ENCODE measurements around the gene MAMLD1. TPM values are rescaled to one million over a fixed set of nuclear protein-coding genes. Genes with fewer than 3 reads are reported as not detected.

MAMLD1 gene
- total and polyA plus RNA-seq, 2 of the 8 experiments (the other 6 are each of a cell fraction or from before 2014, with no cell fraction given), result 0.09 to 0.26 TPM

DNA sequence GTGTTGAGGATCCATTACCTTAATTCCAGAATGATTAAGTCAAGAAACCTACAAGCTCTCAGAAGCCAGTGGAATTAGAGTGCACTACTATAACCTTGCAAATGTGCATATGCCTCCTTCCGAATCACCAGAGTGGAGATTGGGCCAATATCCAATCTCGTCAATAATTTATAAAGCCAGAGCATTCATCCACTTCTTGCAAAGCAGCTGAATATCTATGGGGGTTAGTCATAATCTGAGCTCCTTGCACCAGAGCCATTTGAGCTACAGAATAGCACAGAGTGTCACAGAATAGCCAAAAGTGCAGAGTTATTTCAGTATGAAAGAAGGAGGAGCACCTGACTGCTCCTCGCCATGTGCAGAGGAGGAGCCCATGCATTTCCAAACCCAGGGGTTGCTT, 136.1 kb downstream of the MAMLD1 start:
- Histone ChIP-seq H3K79me2 (ENCODE audit: control insufficient read depth in 1 of 2, insufficient read depth in 2 of 2, low read length in 2 of 2) (no peaks in the 10 kb centered on the region), H2BK15ac (ENCODE audit: low read length) (no peak overlapping the region), H3K9me3 (ENCODE audit: insufficient read depth in 2 of 2, low read depth in 1 of 2, low read length in 1 of 2) (no peaks in the 10 kb centered on the region), H3K4me3 (ENCODE audit: extremely low read depth in 1 of 4, insufficient read depth in 2 of 4, low read depth in 3 of 4, low read length in 4 of 4) (no peak overlapping the region), H2BK12ac (ENCODE audit: low read depth, low read length) (no peak overlapping the region), H3K4ac (replicated peaks; ENCODE audit: insufficient read length, low read depth, low read length) (no peak overlapping the region), H3K27ac (ENCODE audit: low read depth, low read length) (no peak overlapping the region), H3K79me1 (ENCODE audit: low read depth, low read length) (no peaks in the 10 kb centered on the region), H3K4me2 (ENCODE audit: insufficient read depth in 1 of 2, low read depth in 2 of 2, low read length in 2 of 2) (no peak overlapping the region), H3K36me3 (ENCODE audit: control insufficient read depth in 2 of 4, insufficient read depth in 4 of 4, low read length in 3 of 4) (no peaks in the 10 kb centered on the region), H3K18ac (ENCODE audit: extremely low read depth, low read length) (no peak overlapping the region), H4K5ac (ENCODE audit: insufficient read length, low read depth, low read length) (no peak overlapping the region), H2AK5ac (ENCODE audit: low read depth, low read length) (no peak overlapping the region), H3K23me2 (ENCODE audit: low read depth, low read length) (no peaks in the 10 kb centered on the region), H3K56ac (replicated peaks; ENCODE audit: insufficient read length, low read depth, low read length) (no peak overlapping the region), H4K8ac (ENCODE audit: extremely low read depth, insufficient read depth, low read length) (no peak overlapping the region), H3K14ac (ENCODE audit: insufficient read length) (no peak overlapping the region), H2BK120ac (replicated peaks; ENCODE audit: low read depth, low read length) (no peak overlapping the region), H3K27me3 (replicated peaks in 1 of 4; ENCODE audit: control insufficient read depth in 3 of 4, extremely low read depth in 1 of 4, insufficient read depth in 3 of 4, low read length in 3 of 4) (no peaks in the 10 kb centered on the region), H4K20me1 (replicated peaks in 1 of 2; ENCODE audit: control insufficient read depth in 1 of 2, insufficient read depth in 2 of 2, low read length in 2 of 2) (no peaks in the 10 kb centered on the region), H3K23ac (ENCODE audit: insufficient read length) (no peak overlapping the region), H3K9ac (replicated peaks in 1 of 4; ENCODE audit: extremely low read depth in 1 of 4, low read depth in 3 of 4, low read length in 3 of 4) (no peak overlapping the region), H3K4me1 (replicated peaks in 1 of 4; ENCODE audit: control insufficient read depth in 3 of 4, insufficient read depth in 4 of 4, low read length in 3 of 4) (peaks cover 0 to 6% (median 0%) of the 10 kb centered on the region in 4 experiments; a peak in 1 of 7 replicates), H4K91ac (replicated peaks; ENCODE audit: insufficient read length, low read length) (no peak overlapping the region), H2AFZ (ENCODE audit: low read length) (no peak overlapping the region), H2BK20ac (ENCODE audit: low read length) (no peak overlapping the region), H2BK5ac (ENCODE audit: low read depth, low read length) (no peak overlapping the region)
- WGBS, 2 experiments (ENCODE audit: extremely low coverage in 1 of 2, insufficient coverage in 1 of 2, insufficient read length in 1 of 2, insufficient replicate concordance in 2 of 2, low coverage in 1 of 2, low lambda C conversion rate in 2 of 2, missing lambda C conversion rate in 1 of 2), result 91% methylated on average over 2 of the region's 3 CpGs; no CpG with 5 or more reads in 1 of the 2 experiments
- ChIA-PET CTCF (ENCODE audit: partially characterized antibody) (interaction anchor here (1.1 to 1.3 kb wide), 2 partner anchors 13 to 49 kb away, joined by 3 to 4 read pairs; no protein-coding TSS in a partner anchor), POLR2A (ENCODE audit: partially characterized antibody) (interaction anchor here (0.8 kb wide), 1 partner anchor 9 kb away, joined by 3 read pairs; no protein-coding TSS in a partner anchor)
- no peak for DNase-seq (ENCODE audit: low read depth in 1 of 2, low spot score in 2 of 2)
- FAIRE-seq, result no peak
- TF ChIP-seq RBBP5 (IDR thresholded peaks at IDR 0.05; ENCODE audit: borderline replicate concordance, low read depth, low read length) (no peak), GABPA (IDR thresholded peaks at IDR 0.05; ENCODE audit: borderline replicate concordance, insufficient read depth, low read length) (no peak), POLR2AphosphoS5 (IDR thresholded peaks at IDR 0.05; ENCODE audit: low read depth, low read length) (no peak), ZNF274 (IDR thresholded peaks at IDR 0.05; ENCODE audit: borderline replicate concordance, extremely low read depth, low read length) (no peak), ASH2L (IDR thresholded peaks at IDR 0.05; ENCODE audit: low read length) (no peak), MAFK (IDR thresholded peaks at IDR 0.05; ENCODE audit: low read depth, low read length) (no peak), CEBPB (IDR thresholded peaks at IDR 0.05; ENCODE audit: low read depth, low read length) (no peak), HDAC6 (IDR thresholded peaks at IDR 0.05; ENCODE audit: low read depth, low read length) (no peak)
- TF ChIP-seq, protein P1, sequence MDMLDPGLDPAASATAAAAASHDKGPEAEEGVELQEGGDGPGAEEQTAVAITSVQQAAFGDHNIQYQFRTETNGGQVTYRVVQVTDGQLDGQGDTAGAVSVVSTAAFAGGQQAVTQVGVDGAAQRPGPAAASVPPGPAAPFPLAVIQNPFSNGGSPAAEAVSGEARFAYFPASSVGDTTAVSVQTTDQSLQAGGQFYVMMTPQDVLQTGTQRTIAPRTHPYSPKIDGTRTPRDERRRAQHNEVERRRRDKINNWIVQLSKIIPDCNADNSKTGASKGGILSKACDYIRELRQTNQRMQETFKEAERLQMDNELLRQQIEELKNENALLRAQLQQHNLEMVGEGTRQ (IDR thresholded peaks at IDR 0.05; ENCODE audit: low read length), result no peak
- TF ChIP-seq, protein P2, sequence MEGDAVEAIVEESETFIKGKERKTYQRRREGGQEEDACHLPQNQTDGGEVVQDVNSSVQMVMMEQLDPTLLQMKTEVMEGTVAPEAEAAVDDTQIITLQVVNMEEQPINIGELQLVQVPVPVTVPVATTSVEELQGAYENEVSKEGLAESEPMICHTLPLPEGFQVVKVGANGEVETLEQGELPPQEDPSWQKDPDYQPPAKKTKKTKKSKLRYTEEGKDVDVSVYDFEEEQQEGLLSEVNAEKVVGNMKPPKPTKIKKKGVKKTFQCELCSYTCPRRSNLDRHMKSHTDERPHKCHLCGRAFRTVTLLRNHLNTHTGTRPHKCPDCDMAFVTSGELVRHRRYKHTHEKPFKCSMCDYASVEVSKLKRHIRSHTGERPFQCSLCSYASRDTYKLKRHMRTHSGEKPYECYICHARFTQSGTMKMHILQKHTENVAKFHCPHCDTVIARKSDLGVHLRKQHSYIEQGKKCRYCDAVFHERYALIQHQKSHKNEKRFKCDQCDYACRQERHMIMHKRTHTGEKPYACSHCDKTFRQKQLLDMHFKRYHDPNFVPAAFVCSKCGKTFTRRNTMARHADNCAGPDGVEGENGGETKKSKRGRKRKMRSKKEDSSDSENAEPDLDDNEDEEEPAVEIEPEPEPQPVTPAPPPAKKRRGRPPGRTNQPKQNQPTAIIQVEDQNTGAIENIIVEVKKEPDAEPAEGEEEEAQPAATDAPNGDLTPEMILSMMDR (IDR thresholded peaks at IDR 0.05; ENCODE audit: control extremely low read depth in 1 of 3, insufficient read depth in 1 of 3, low read depth in 1 of 3, low read length in 3 of 3), result no peak
